ENCODE data around the gene HIVEP3. TPM values are rescaled to one million over a fixed set of nuclear protein-coding genes. Genes with fewer than 3 reads are reported as not detected.

Gene HIVEP3
- total RNA-seq, 1 experiment from 2014 or later, result 1.4 TPM

DNA sequence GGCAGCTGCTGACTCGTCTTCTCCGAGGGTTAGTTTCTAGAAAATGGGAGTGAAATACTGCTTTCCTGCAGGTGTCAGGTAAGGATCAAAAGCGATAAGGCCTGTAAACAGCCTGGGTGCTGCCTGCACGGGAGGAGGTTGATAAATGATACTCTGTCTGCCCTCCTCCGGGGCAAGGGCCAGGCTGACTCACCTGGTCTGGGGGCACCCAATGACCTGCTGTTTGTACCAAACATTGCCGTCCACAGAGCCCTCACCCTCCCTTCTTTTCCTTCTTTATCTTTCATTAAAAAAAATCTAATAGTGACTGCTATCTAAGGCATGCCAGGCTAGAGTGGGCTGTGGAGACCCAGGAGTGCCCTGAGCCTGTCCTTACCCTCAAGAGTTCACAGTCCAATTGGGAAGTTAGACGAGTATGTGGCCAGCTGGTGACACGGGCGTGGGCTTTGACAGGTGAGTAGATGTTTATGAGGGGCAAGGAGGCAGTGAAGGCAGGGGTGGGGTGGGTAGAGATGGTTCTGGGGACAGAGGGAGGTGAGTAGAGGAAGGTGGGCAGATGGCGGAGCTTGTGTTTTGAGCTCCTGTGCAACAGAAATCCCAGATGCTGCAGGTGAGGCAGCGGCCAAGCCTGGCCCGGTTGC lies 450.5 kb downstream of the HIVEP3 start:
- no peaks in the 10 kb centered on the region for H3K4me1 ChIP-seq (ENCODE audit: insufficient read depth, low read length)
- H3K4me3 Mint-ChIP-seq, result no peak overlapping the region
- H2AK5ac ChIP-seq (ENCODE audit: insufficient read length, low read length), result no peak overlapping the region
- H3K56ac ChIP-seq (ENCODE audit: insufficient read length, low read depth, low read length), result no peak overlapping the region
- H4K8ac ChIP-seq (replicated peaks; ENCODE audit: insufficient read length, low read depth, low read length), result no peak overlapping the region
- no peaks in the 10 kb centered on the region for H3K9me3 Mint-ChIP-seq
- no peak overlapping the region for H4K5ac ChIP-seq (ENCODE audit: insufficient read length, low read depth, low read length)
- H3K4me1 Mint-ChIP-seq, result 0 out of 4 replicates have a peak, but pooled peaks cover 0 to 3% of the 10 kb centered on the region in 2 experiments
- no peak overlapping the region for H2BK120ac ChIP-seq (ENCODE audit: low read depth, low read length, poor library complexity, severe bottlenecking)
- TF ChIP-seq, protein P1, sequence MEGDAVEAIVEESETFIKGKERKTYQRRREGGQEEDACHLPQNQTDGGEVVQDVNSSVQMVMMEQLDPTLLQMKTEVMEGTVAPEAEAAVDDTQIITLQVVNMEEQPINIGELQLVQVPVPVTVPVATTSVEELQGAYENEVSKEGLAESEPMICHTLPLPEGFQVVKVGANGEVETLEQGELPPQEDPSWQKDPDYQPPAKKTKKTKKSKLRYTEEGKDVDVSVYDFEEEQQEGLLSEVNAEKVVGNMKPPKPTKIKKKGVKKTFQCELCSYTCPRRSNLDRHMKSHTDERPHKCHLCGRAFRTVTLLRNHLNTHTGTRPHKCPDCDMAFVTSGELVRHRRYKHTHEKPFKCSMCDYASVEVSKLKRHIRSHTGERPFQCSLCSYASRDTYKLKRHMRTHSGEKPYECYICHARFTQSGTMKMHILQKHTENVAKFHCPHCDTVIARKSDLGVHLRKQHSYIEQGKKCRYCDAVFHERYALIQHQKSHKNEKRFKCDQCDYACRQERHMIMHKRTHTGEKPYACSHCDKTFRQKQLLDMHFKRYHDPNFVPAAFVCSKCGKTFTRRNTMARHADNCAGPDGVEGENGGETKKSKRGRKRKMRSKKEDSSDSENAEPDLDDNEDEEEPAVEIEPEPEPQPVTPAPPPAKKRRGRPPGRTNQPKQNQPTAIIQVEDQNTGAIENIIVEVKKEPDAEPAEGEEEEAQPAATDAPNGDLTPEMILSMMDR (conservative IDR thresholded peaks at IDR 0.05), result no peak
- no peak overlapping the region for H3T11ph ChIP-seq (ENCODE audit: low read length)
- H3K27me3 ChIP-seq (ENCODE audit: insufficient read depth, low read length), result no peaks in the 10 kb centered on the region
- no peaks in the 10 kb centered on the region for H3K36me3 Mint-ChIP-seq (ENCODE audit: insufficient read depth in 1 of 3, low read depth in 3 of 3)
- no peak overlapping the region for H3K18ac ChIP-seq (ENCODE audit: insufficient read length, low read depth, low read length)
- DNase-seq, result no peak
- peaks cover 1% of the 10 kb centered on the region; the same call in 1 of the 2 replicates for H3K27me3 Mint-ChIP-seq (ENCODE audit: low read depth)
- H2BK20ac ChIP-seq (ENCODE audit: low read depth, low read length, poor library complexity, severe bottlenecking), result no peak overlapping the region
- H3K79me2 ChIP-seq (ENCODE audit: insufficient read depth, low read length), result no peaks in the 10 kb centered on the region
- H4K91ac ChIP-seq (ENCODE audit: insufficient read length, low read depth, low read length), result no peak overlapping the region
- H3K4ac ChIP-seq (ENCODE audit: low read depth, low read length), result no peak overlapping the region
- H3K79me1 ChIP-seq (ENCODE audit: insufficient read depth, low read depth, low read length, poor library complexity, severe bottlenecking), result no peaks in the 10 kb centered on the region
- no peak overlapping the region for H2AFZ ChIP-seq (ENCODE audit: low read length)
- H3K27ac ChIP-seq (ENCODE audit: insufficient read length, low read depth, low read length), result no peak overlapping the region
- no peak overlapping the region for H3K27ac Mint-ChIP-seq
- H2BK15ac ChIP-seq (ENCODE audit: low read depth, low read length), result no peak overlapping the region
- H2BK12ac ChIP-seq (ENCODE audit: insufficient read length, low read depth, low read length), result no peak overlapping the region
- no CpG with 5 or more reads among the region's 12 CpGs for WGBS (ENCODE audit: extremely low coverage, insufficient read length, low lambda C conversion rate)
- no peak overlapping the region for H3K23ac ChIP-seq (ENCODE audit: insufficient read length, low read depth, low read length)
- no peak overlapping the region for H3K4me2 ChIP-seq (ENCODE audit: insufficient read depth, insufficient read length, low read length)
- no peak overlapping the region for H2BK5ac ChIP-seq (ENCODE audit: insufficient read length, low read length)
- H3K23me2 ChIP-seq (ENCODE audit: insufficient read length, low read depth, low read length, poor library complexity, severe bottlenecking), result no peaks in the 10 kb centered on the region
- H3K9ac ChIP-seq (ENCODE audit: extremely low read depth, insufficient read length, low read length), result no peak overlapping the region
- no peak overlapping the region for H3K14ac ChIP-seq (ENCODE audit: insufficient read depth, low read length)
- H4K20me1 ChIP-seq (ENCODE audit: control insufficient read depth, insufficient read depth, insufficient read length), result no peaks in the 10 kb centered on the region
- H3K9me3 ChIP-seq (ENCODE audit: control insufficient read depth, low read depth, low read length), result no peaks in the 10 kb centered on the region

Data from H9 (cell line).